Endothelial cell of umbilical vein (primary cell): ENCODE results near the gene SLC30A4. TPM values are rescaled to one million over a fixed set of nuclear protein-coding genes. Genes with fewer than 3 reads are reported as not detected.

ENCODE experiments used
- BruUV-seq: library from RNA; stranded (reverse); fragments of 400-500 nt; replicated peaks from 2 replicates; lab custom pipeline; 2021; lab: Mats Ljungman, UMichigan
- CTCF ChIA-PET: fragments of 300-600, 350-600 bp; sonication (Branson Sonifier 250); formaldehyde crosslinking; loops from one replicate; lab custom pipeline; 2021; ENCODE audit warnings: antibody characterized with exemption, inconsistent platforms; lab: Charles Lee
- POLR2A ChIA-PET: fragments of 300-600, 350-600 bp; sonication (Branson Sonifier 250); formaldehyde crosslinking; loops from one replicate; lab custom pipeline; 2021; ENCODE audit warnings: antibody characterized with exemption, inconsistent platforms; lab: Charles Lee
- DNase-seq: peaks from one replicate; pipeline ENCODE4 v3.0.0-alpha.2; 2011; ENCODE audit warnings: low read depth, low spot score
- FAIRE-seq: peaks from 2 replicates; lab custom pipeline; 2011; peaks lifted over from hg19 to GRCh38; lab: Jason Lieb, UNC
- H2AFZ ChIP-seq: 2 replicates; pipeline ENCODE4 v1.6.0; 2012; ENCODE audit warnings: low read depth, low read length, control low read depth, inconsistent platforms
- H3K27ac ChIP-seq: 2 replicates; pipeline ENCODE4 v1.5.1; 2011; ENCODE audit warnings: low read depth, mild to moderate bottlenecking, control low read depth, low read length, moderate library complexity; ENCODE audit not compliant: insufficient read depth
- H3K27me3 ChIP-seq, 2 experiments: 2 replicates each; pipeline versions ENCODE4 v1.6.0 to v1.6.1; 2011; ENCODE audit warnings: low read length in 2 of 2, mixed read lengths in 1 of 2; ENCODE audit not compliant: control insufficient read depth in 2 of 2, insufficient read depth in 2 of 2
- H3K36me3 ChIP-seq, 2 experiments: 2 replicates in 1 of 2; 3 replicates in 1 of 2; pipeline ENCODE4 v1.5.1; 2011; ENCODE audit warnings: low read length in 2 of 2, mild to moderate bottlenecking in 1 of 2, moderate library complexity in 1 of 2; ENCODE audit not compliant: control insufficient read depth in 2 of 2, insufficient read depth in 2 of 2; ENCODE audit errors: extremely low read depth in 1 of 2
- H3K4me1 ChIP-seq: 3 replicates; pipeline ENCODE4 v1.5.1; 2011; ENCODE audit warnings: mild to moderate bottlenecking, low read length; ENCODE audit not compliant: control insufficient read depth, insufficient read depth; ENCODE audit errors: extremely low read depth
- H3K4me2 ChIP-seq: 2 replicates; pipeline ENCODE4 v1.6.1; 2011; ENCODE audit warnings: low read length, control low read depth, mixed read lengths; ENCODE audit not compliant: insufficient read depth
- H3K4me3 ChIP-seq, 3 experiments: fragments of 200-600 bp in 1 of 3; sonication (generic), shearing (Covaris generic) in 1 of 3; replicated peaks in 1 of 3; 2 replicates each; pipeline ENCODE4 v1.5.1; 2011 to 2016; ENCODE audit warnings: control low read depth in 3 of 3, low read length in 3 of 3, mild to moderate bottlenecking in 2 of 3, inconsistent platforms in 1 of 3, low read depth in 1 of 3, moderate library complexity in 1 of 3; ENCODE audit not compliant: insufficient read depth in 1 of 3
- H3K79me2 ChIP-seq: 2 replicates; pipeline ENCODE4 v1.6.0; 2012; ENCODE audit warnings: low read length, inconsistent platforms; ENCODE audit not compliant: control insufficient read depth, insufficient read depth
- H3K9ac ChIP-seq: replicated peaks from 2 replicates; pipeline ENCODE3; 2011; ENCODE audit warnings: low read length, control low read depth; ENCODE audit not compliant: insufficient read depth; ENCODE audit errors: extremely low read depth
- H3K9me1 ChIP-seq: replicated peaks from 3 replicates; pipeline ENCODE4 v1.6.0; 2011; ENCODE audit warnings: mild to moderate bottlenecking, low read length; ENCODE audit not compliant: control insufficient read depth, insufficient read depth; ENCODE audit errors: extremely low read depth
- H3K9me3 ChIP-seq: replicated peaks from 2 replicates; pipeline ENCODE4 v1.5.1; 2012; ENCODE audit warnings: low read length, inconsistent platforms; ENCODE audit not compliant: control insufficient read depth, insufficient read depth
- H4K20me1 ChIP-seq: replicated peaks from 2 replicates; pipeline ENCODE3; 2011; ENCODE audit warnings: mild to moderate bottlenecking, low read length; ENCODE audit not compliant: control insufficient read depth, insufficient read depth; ENCODE audit errors: extremely low read depth
- GATA2 ChIP-seq: IDR thresholded peaks from 2 replicates; pipeline ENCODE4 v1.7.0; 2011; ENCODE audit warnings: low read depth, mild to moderate bottlenecking, moderate library complexity, mixed read lengths, low read length; ENCODE audit not compliant: insufficient read length, insufficient read depth
- JUN ChIP-seq: IDR thresholded peaks from 2 replicates; pipeline ENCODE4 v1.6.1; 2011; ENCODE audit warnings: borderline replicate concordance, low read depth; ENCODE audit not compliant: insufficient read length, insufficient read depth
- MYC ChIP-seq: IDR thresholded peaks from one replicate; pipeline ENCODE4 v1.6.1; 2011; ENCODE audit warnings: mild to moderate bottlenecking, low read depth, low read length
- POLR2A ChIP-seq: IDR thresholded peaks from 2 replicates; pipeline ENCODE4 v1.6.1; 2012; ENCODE audit warnings: low read depth, mild to moderate bottlenecking, control low read depth, low read length
- POLR2AphosphoS5 ChIP-seq: IDR thresholded peaks from 2 replicates; pipeline ENCODE4 v1.6.1; 2012; ENCODE audit warnings: low read depth, mild to moderate bottlenecking, control low read depth, low read length, moderate library complexity; ENCODE audit not compliant: insufficient read depth
- dilution Hi-C: fragments of 300-500 bp; cut with MboI; formaldehyde crosslinking; loops from one replicate; pipeline ENCODE4 v1.15.0; 2019; ENCODE audit warnings: low sequenced_read_pairs; ENCODE audit not compliant: extremely low pct_ligation_motif_present
- intact Hi-C: fragments of 100-400 bp; cut with micrococcal nuclease; formaldehyde crosslinking; loops from one replicate; pipeline ENCODE4 v1.10.0; 2022
- polyA plus RNA-seq, 4 experiments: library from polyadenylated mRNA; depleted of rRNA in 3 of 4; stranded (reverse) in 3 of 4; unstranded in 1 of 4; fragments of >200 nt; gene quantifications; 2 replicates each; pipeline versions ENCODE4 v1.2.1 to v1.2.3, GENCODE V29; 2011 to 2012; ENCODE audit warnings: missing spikeins in 1 of 4
- total RNA-seq: library from RNA; stranded (reverse); gene quantifications from 2 replicates; pipeline ENCODE4 v1.2.3, GENCODE V29; 2021
- TF ChIP-seq, protein P1 (sequence below): IDR thresholded peaks from 2 replicates; pipeline ENCODE4 v1.6.1; 2011; ENCODE audit not compliant: insufficient read depth, insufficient read length

SLC30A4 gene
- total and polyA plus RNA-seq, 2 donors (not counting 3 experiments of a cell fraction or from before 2014, with no cell fraction given), result 2.7 to 3.9 TPM

DNA sequence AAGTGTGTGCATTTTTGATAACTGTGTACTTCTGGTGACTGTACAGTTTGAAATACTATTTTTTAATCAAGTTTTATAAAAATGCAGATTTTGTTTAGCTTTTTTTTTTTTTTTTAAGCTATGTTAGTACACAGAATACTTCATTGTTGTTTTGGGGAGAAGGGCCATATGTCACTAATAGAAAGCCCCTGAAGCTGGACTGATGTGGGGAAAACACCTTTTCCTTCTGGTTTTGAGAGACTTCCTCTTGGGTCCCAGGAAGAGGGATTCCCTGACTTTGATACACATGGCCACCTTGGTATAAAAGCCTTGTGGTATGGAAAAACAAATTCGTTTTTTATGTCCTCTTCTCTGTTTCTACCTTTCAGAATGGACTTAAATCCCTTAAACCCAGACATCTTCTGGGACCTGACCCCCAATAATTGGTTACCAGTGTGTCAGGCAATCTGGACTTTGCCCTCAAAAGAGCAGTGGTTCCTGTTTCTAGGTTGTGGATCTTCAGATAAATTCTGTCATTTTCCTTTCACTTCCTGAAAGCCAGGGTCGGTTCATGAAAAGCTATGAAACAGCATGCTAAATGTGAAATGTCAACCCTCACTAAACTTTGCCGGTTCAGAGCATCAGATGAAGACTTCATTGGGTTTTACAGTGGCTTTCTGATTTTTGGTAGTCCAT, 33.5 kb upstream of the SLC30A4 start:
- Histone ChIP-seq H3K4me2 (no peak overlapping the region), H3K36me3 (no peaks in the 10 kb centered on the region), H3K4me1 (no peaks in the 10 kb centered on the region), H3K79me2 (no peaks in the 10 kb centered on the region), H4K20me1 (no peaks in the 10 kb centered on the region), H3K27ac (no peak overlapping the region), H2AFZ (no peak overlapping the region), H3K9ac (no peak overlapping the region), H3K9me3 (no peaks in the 10 kb centered on the region), H3K4me3 (no peak overlapping the region), H3K27me3 (peaks cover 7 to 10% of the 10 kb centered on the region in 2 experiments), H3K9me1 (no peaks in the 10 kb centered on the region)
- ChIA-PET POLR2A (no interaction called here), CTCF (interaction anchor here (1.5 kb wide), 1 partner anchor 20 kb away, joined by 4 read pairs; no protein-coding TSS in a partner anchor)
- FAIRE-seq, result no peak
- no TSS peak for BruUV-seq
- intact Hi-C loops (no loop called here), dilution Hi-C loops (no loop called here)
- TF ChIP-seq MYC (no peak), GATA2 (no peak)
- no peak for DNase-seq

DNA sequence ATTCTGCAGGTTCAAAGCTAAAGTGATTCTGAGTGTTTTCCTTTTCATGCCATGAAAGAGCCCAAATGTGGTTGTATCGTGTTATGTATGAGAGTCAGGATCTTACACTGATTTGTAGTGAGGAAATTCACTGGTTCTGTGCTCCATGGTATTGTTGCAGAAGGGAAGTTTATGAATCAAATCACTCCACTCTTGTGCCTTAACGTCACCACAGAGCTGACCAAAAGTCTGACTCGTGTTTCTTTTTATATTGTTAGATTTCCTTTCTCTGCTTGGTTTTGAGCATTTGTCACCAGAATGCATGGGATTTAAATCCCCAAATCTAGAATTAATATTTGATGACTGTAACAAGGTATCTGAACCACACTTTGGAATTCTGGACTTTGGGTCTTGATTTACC, 29.1 kb upstream of the SLC30A4 start:
- no peak overlapping the region for H3K9ac ChIP-seq
- H3K4me3 ChIP-seq, result no peak overlapping the region
- no peaks in the 10 kb centered on the region for H3K79me2 ChIP-seq
- H2AFZ ChIP-seq, result no peak overlapping the region
- BruUV-seq, result no TSS peak
- intact Hi-C loops, result no loop called here
- ChIA-PET CTCF (no interaction called here), POLR2A (no interaction called here)
- H3K9me1 ChIP-seq, result no peaks in the 10 kb centered on the region
- FAIRE-seq (no peak), DNase-seq (no peak)
- no peak overlapping the region for H3K27ac ChIP-seq
- no peaks in the 10 kb centered on the region for H3K36me3 ChIP-seq
- peaks cover 3 to 9% of the 10 kb centered on the region in 2 experiments for H3K27me3 ChIP-seq
- H4K20me1 ChIP-seq, result no peaks in the 10 kb centered on the region
- no peak for TF ChIP-seq POLR2A
- TF ChIP-seq JUN, result no peak
- TF ChIP-seq, protein P1, sequence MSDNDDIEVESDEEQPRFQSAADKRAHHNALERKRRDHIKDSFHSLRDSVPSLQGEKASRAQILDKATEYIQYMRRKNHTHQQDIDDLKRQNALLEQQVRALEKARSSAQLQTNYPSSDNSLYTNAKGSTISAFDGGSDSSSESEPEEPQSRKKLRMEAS, result no peak
- TF ChIP-seq GATA2, result no peak
- no peak for TF ChIP-seq POLR2AphosphoS5
- dilution Hi-C loops, result no loop called here
- H3K4me2 ChIP-seq, result no peak overlapping the region
- H3K4me1 ChIP-seq, result no peaks in the 10 kb centered on the region
- no peaks in the 10 kb centered on the region for H3K9me3 ChIP-seq
